Hepatocyte (in vitro differentiated cells): ENCODE data around the gene DAB2IP. TPM values are rescaled to one million over a fixed set of nuclear protein-coding genes. Genes with fewer than 3 reads are reported as not detected.

Experiments
- DNase-seq: peaks from one replicate; pipeline ENCODE4 v3.0.0-alpha.2; 2016; ENCODE audit warnings: low spot score
- H2AFZ ChIP-seq: fragments of 200-600 bp; sonication (generic); 2 replicates; pipeline ENCODE4 v1.6.0; 2016; ENCODE audit warnings: antibody characterized with exemption, mild to moderate bottlenecking
- H3K27ac ChIP-seq: fragments of 200-600 bp; sonication (generic); 2 replicates; pipeline ENCODE4 v1.5.1; 2016; ENCODE audit warnings: mild to moderate bottlenecking
- H3K27me3 ChIP-seq: fragments of 200-600 bp; sonication (generic); 2 replicates; pipeline ENCODE4 v1.6.1; 2016
- H3K36me3 ChIP-seq: fragments of 200-600 bp; sonication (generic); replicated peaks from 2 replicates; pipeline ENCODE4 v1.5.1; 2016; ENCODE audit warnings: low read depth; ENCODE audit not compliant: insufficient read depth
- H3K4me1 ChIP-seq: fragments of 200-600 bp; sonication (generic); 2 replicates; pipeline ENCODE4 v1.5.1; 2016; ENCODE audit warnings: mild to moderate bottlenecking, moderate library complexity; ENCODE audit not compliant: insufficient read depth
- H3K4me2 ChIP-seq: fragments of 200-600 bp; sonication (generic); 2 replicates; pipeline ENCODE4 v1.6.0; 2016
- H3K4me3 ChIP-seq: fragments of 200-600 bp; sonication (generic); 2 replicates; pipeline ENCODE4 v1.5.1; 2016; ENCODE audit warnings: mild to moderate bottlenecking
- H3K79me2 ChIP-seq: fragments of 200-600 bp; sonication (generic); 2 replicates; pipeline ENCODE4 v1.6.0; 2017; ENCODE audit warnings: mild to moderate bottlenecking
- H3K9me2 ChIP-seq: fragments of 200-600 bp; sonication (generic); replicated peaks from 2 replicates; pipeline ENCODE4 v1.6.0; 2017; ENCODE audit warnings: mild to moderate bottlenecking; ENCODE audit not compliant: insufficient read depth
- H3K9me3 ChIP-seq: fragments of 200-600 bp; sonication (generic); 2 replicates; pipeline ENCODE4 v1.5.1; 2016; ENCODE audit warnings: low read depth, mild to moderate bottlenecking
- H4K20me1 ChIP-seq: fragments of 200-600 bp; sonication (generic); 2 replicates; pipeline ENCODE4 v1.6.0; 2016; ENCODE audit warnings: mild to moderate bottlenecking; ENCODE audit not compliant: insufficient read depth, poor library complexity, severe bottlenecking
- CTCF ChIP-seq: fragments of 200-600 bp; sonication (generic); IDR thresholded peaks from 2 replicates; pipeline ENCODE4 v1.5.1; 2016; ENCODE audit warnings: antibody characterized with exemption, mild to moderate bottlenecking; ENCODE audit not compliant: poor library complexity
- EZH2 ChIP-seq: fragments of 200-600 bp; sonication (generic); IDR thresholded peaks from 2 replicates; pipeline ENCODE4 v1.6.1; 2016; ENCODE audit warnings: antibody characterized with exemption, mild to moderate bottlenecking, borderline replicate concordance
- EZH2phosphoT487 ChIP-seq: fragments of 200-600 bp; sonication (generic); IDR thresholded peaks from one replicate; pipeline ENCODE4 v1.6.1; 2018; ENCODE audit warnings: antibody characterized with exemption, mild to moderate bottlenecking, low read depth, moderate library complexity; ENCODE audit not compliant: unreplicated experiment, severe bottlenecking
- WGBS: methylation state at CpG from one replicate; pipeline ENCODE4 v1.1.6; 2016; ENCODE audit warnings: low lambda C conversion rate; ENCODE audit errors: missing lambda C conversion rate; 5-methylcytosine and 5-hydroxymethylcytosine counted together
- polyA plus RNA-seq: library from polyadenylated mRNA; unstranded; fragments of >200 nt; fragmentation: Nextera tagmentation; extraction: Ambion mirVana; gene quantifications from 2 replicates; pipeline ENCODE4 v1.2.1, GENCODE V29; 2016
- total RNA-seq: library from RNA; depleted of rRNA; stranded (reverse); fragments of >200 nt; gene quantifications from 2 replicates; pipeline ENCODE4 v1.2.3, GENCODE V29; 2014

The DAB2IP gene
- total and polyA plus RNA-seq, 2 experiments from 2014 or later, result 11.6 to 31.0 TPM

GRCh38 chr9:121714873-121715272 lies 63.4 kb downstream of the DAB2IP start:
- Histone ChIP-seq H3K27me3 (no peaks in the 10 kb centered on the region), H3K9me2 (no peaks in the 10 kb centered on the region), H3K4me3 (no peak overlapping the region), H3K9me3 (no peaks in the 10 kb centered on the region), H3K79me2 (peaks cover 72% of the 10 kb centered on the region), H3K36me3 (no peaks in the 10 kb centered on the region), H3K27ac (no peak overlapping the region), H3K4me2 (no peak overlapping the region), H3K4me1 (peaks cover 4% of the 10 kb centered on the region), H4K20me1 (peaks cover 30% of the 10 kb centered on the region), H2AFZ (no peak overlapping the region)
- DNase-seq, result no peak
- 95% methylated on average over 5 of the region's 5 CpGs for WGBS
- TF ChIP-seq EZH2phosphoT487 (no peak), CTCF (no peak), EZH2 (no peak)

GRCh38 chr9:121717141-121717991 lies 65.9 kb downstream of the DAB2IP start:
- TF ChIP-seq EZH2 (no peak), EZH2phosphoT487 (no peak), CTCF (no peak)
- 83% methylated on average over 19 of the region's 19 CpGs for WGBS
- peaks cover 69% of the 10 kb centered on the region for H3K79me2 ChIP-seq

GRCh38 chr9:121718084-121718483 lies 66.7 kb downstream of the DAB2IP start:
- WGBS, result 71% methylated on average over 16 of the region's 16 CpGs
- Histone ChIP-seq H2AFZ (no peak overlapping the region), H3K27ac (no peak overlapping the region), H3K4me1 (no peaks in the 10 kb centered on the region), H3K27me3 (no peaks in the 10 kb centered on the region), H3K9me2 (no peaks in the 10 kb centered on the region), H3K9me3 (no peaks in the 10 kb centered on the region), H3K4me3 (no peak overlapping the region), H3K36me3 (no peaks in the 10 kb centered on the region), H3K79me2 (peaks cover 66% of the 10 kb centered on the region), H3K4me2 (no peak overlapping the region), H4K20me1 (peaks cover 51% of the 10 kb centered on the region)
- DNase-seq, result no peak
- no peak for TF ChIP-seq EZH2
- no peak for TF ChIP-seq EZH2phosphoT487
- TF ChIP-seq CTCF, result no peak

More at GRCh38 chr9:121717141-121717991, 65.9 kb downstream of the DAB2IP start:
- H4K20me1 ChIP-seq, result peaks cover 46% of the 10 kb centered on the region
- no peaks in the 10 kb centered on the region for H3K4me1 ChIP-seq
- H3K9me2 ChIP-seq, result no peaks in the 10 kb centered on the region
- no peaks in the 10 kb centered on the region for H3K36me3 ChIP-seq
- no peak overlapping the region for H3K4me2 ChIP-seq
- no peak for DNase-seq
- no peak overlapping the region for H3K4me3 ChIP-seq
- no peaks in the 10 kb centered on the region for H3K27me3 ChIP-seq
- no peak overlapping the region for H3K27ac ChIP-seq
- no peaks in the 10 kb centered on the region for H3K9me3 ChIP-seq
- H2AFZ ChIP-seq, result no peak overlapping the region
